Measurements from ENCODE around the gene RPL29. TPM values are rescaled to one million over a fixed set of nuclear protein-coding genes. Genes with fewer than 3 reads are reported as not detected.

RPL29 gene
- total and polyA plus RNA-seq, 9 donors = 1,785 to 3,982 (median 1,999) TPM

GRCh38 chr3:52026041-52026440 is 30.3 kb upstream of the RPL29 start:
- Histone ChIP-seq H3K27ac (no peak overlapping the region), H3K4me1 (ENCODE audit: insufficient read depth) (no peaks in the 10 kb centered on the region), H3K27me3 (no peaks in the 10 kb centered on the region), H3K9me3 (no peaks in the 10 kb centered on the region), H3K36me3 (no peaks in the 10 kb centered on the region), H3K4me3 (no peak overlapping the region)
- WGBS, 3 donors = 34 to 37% (median 35%) methylated on average over 4 of the region's 4 CpGs
- DNase-seq = no peak
- intact Hi-C loops (cut with DNase I) = no loop called here
- TF ChIP-seq CTCF (IDR thresholded peaks at IDR 0.05) (no peak), EP300 (IDR thresholded peaks at IDR 0.05) (no peak), POLR2A (IDR thresholded peaks at IDR 0.05) (no peak)

DNA sequence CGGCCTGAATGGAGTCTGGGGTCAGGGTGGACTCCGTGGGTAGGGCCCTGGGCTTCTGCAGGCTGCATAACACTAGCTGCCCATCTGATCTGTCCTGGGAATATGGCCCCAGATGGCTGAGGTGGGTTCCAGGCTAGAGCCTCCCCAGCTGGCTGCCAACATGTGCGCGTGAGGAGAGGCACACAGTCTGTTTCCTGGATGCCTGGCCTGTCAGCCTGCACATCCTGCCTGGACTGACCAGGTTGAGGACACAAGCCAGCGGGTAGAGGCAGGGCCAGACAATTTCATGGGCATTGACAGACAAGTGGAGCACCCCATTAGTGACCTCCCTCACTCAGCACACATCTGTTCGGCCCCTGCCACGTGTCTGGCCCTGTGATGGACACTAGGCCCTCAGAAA is 29.8 kb upstream of the RPL29 start:
- no peaks in the 10 kb centered on the region for H3K4me1 ChIP-seq (ENCODE audit: insufficient read depth)

GRCh38 chr3:52024765-52025452 is 29.2 kb upstream of the RPL29 start:
- H3K27me3 ChIP-seq = no peaks in the 10 kb centered on the region
- DNase-seq = no peak
- intact Hi-C loops (cut with DNase I) = no loop called here
- H3K9me3 ChIP-seq = no peaks in the 10 kb centered on the region
- H3K4me1 ChIP-seq (ENCODE audit: insufficient read depth) = no peaks in the 10 kb centered on the region
- no peak overlapping the region for H3K27ac ChIP-seq
- no peak for TF ChIP-seq CTCF (IDR thresholded peaks at IDR 0.05)
- no peak for TF ChIP-seq POLR2A (IDR thresholded peaks at IDR 0.05)
- no peak for TF ChIP-seq EP300 (IDR thresholded peaks at IDR 0.05)
- H3K36me3 ChIP-seq = no peaks in the 10 kb centered on the region
- WGBS, 3 donors = 82 to 85% (median 83%) methylated on average over 6 of the region's 6 CpGs
- H3K4me3 ChIP-seq = no peak overlapping the region

More for the DNA sequence above, 29.8 kb upstream of the RPL29 start:
- Histone ChIP-seq H3K27me3 (no peaks in the 10 kb centered on the region), H3K27ac (no peak overlapping the region), H3K9me3 (no peaks in the 10 kb centered on the region), H3K4me3 (no peak overlapping the region), H3K36me3 (no peaks in the 10 kb centered on the region)
- intact Hi-C loops (cut with DNase I) = no loop called here
- WGBS, 3 donors = 71 to 97% (median 80%) methylated on average over 6 to 7 of the region's 7 CpGs
- TF ChIP-seq EP300 (IDR thresholded peaks at IDR 0.05) (no peak), CTCF (IDR thresholded peaks at IDR 0.05) (no peak), POLR2A (IDR thresholded peaks at IDR 0.05) (no peak)
- DNase-seq = no peak

GRCh38 chr3:52023860-52024764 is 28.4 kb upstream of the RPL29 start:
- H3K27me3 ChIP-seq = no peaks in the 10 kb centered on the region
- intact Hi-C loops (cut with DNase I) = no loop called here
- H3K27ac ChIP-seq = no peak overlapping the region
- DNase-seq = no peak
- TF ChIP-seq CTCF (IDR thresholded peaks at IDR 0.05) = no peak
- H3K4me1 ChIP-seq (ENCODE audit: insufficient read depth) = no peaks in the 10 kb centered on the region
- 61 to 75% (median 73%) methylated on average over 8 of the region's 8 CpGs for WGBS, 3 donors
- H3K4me3 ChIP-seq = no peak overlapping the region
- H3K36me3 ChIP-seq = no peaks in the 10 kb centered on the region
- H3K9me3 ChIP-seq = no peaks in the 10 kb centered on the region

Data from ovary (tissue), 9 donors.